GM10248 (cell line): ENCODE results near the gene SCGB1D4.

Experiments used
- CTCF ChIA-PET: fragments of 300-600 bp; sonication (Branson Sonifier 250); formaldehyde crosslinking; extraction: SDS; loops from one replicate; lab custom pipeline; 2021; ENCODE audit warnings: antibody characterized with exemption; lab: Yijun Ruan, JAX
- POLR2A ChIA-PET: fragments of 350-650 bp; sonication (Branson Sonifier 250); formaldehyde crosslinking; extraction: SDS; loops from one replicate; lab custom pipeline; 2020; ENCODE audit warnings: antibody characterized with exemption; lab: Yijun Ruan, JAX
- DNase-seq: peaks from one replicate; pipeline ENCODE4 v3.0.0; 2012; ENCODE audit errors: extremely low spot score
- CTCF ChIP-seq: IDR thresholded peaks from 2 replicates; pipeline ENCODE4 v1.5.1; 2012; ENCODE audit warnings: mild to moderate bottlenecking, low read depth; ENCODE audit errors: extremely low read depth, missing control alignments, control extremely low read depth

SCGB1D4 gene

GRCh38 chr11:62280452-62280851 is 18.4 kb downstream of the SCGB1D4 start:
- TF ChIP-seq CTCF, result no peak
- CTCF ChIA-PET, result no interaction called here
- DNase-seq, result no peak
- POLR2A ChIA-PET, result no interaction called here

DNA sequence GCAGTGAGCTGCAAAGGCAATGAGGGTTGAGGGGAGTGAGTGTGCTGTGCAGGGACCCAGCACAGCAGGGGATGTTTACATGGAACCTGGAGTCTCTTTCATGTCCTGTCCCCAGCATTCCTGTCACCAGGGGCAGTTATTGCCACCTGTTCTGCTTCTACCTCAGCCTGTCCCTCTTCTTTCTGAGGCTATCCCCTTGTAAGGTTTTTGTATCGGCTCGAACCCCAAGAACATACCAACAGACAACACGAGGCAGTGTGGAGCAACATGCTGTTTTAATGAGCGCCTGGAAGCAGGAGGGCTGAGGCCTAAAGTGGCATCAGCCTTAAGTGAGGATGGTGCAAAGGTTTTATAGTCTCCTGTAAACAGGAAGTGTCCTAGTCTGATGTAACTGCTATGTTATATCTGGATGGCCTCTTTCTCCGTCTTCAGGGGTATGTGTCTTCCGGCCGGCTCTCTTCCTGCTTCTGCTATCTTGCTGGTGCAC is 25.0 kb downstream of the SCGB1D4 start:
- ChIA-PET CTCF (no interaction called here), POLR2A (no interaction called here)
- no peak for TF ChIP-seq CTCF
- DNase-seq, result no peak

DNA sequence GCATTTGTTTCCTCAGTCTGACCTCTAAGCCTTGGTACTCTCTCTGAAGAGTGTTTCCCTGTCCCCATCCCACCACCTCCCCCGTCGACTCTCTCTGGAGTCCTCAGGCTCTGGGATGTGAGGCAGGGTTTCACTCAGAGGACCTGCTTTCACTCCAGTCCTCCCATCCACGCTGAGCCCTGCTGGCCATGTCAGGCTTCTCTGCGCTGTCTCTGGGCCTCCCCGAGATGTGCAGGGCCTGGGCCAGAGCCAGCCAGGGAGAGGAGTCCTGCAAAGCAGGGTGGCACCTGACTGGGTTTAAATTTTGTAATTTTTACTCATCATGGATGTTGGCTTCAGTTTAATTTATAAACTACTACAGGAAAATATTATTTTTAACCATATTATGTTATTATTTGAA is 25.6 kb downstream of the SCGB1D4 start:
- ChIA-PET POLR2A (no interaction called here), CTCF (interaction anchor here (1.1 kb wide), 1 partner anchor 14 kb away, joined by 4 read pairs; no protein-coding TSS in a partner anchor)
- TF ChIP-seq CTCF, result no peak
- no peak for DNase-seq

DNA sequence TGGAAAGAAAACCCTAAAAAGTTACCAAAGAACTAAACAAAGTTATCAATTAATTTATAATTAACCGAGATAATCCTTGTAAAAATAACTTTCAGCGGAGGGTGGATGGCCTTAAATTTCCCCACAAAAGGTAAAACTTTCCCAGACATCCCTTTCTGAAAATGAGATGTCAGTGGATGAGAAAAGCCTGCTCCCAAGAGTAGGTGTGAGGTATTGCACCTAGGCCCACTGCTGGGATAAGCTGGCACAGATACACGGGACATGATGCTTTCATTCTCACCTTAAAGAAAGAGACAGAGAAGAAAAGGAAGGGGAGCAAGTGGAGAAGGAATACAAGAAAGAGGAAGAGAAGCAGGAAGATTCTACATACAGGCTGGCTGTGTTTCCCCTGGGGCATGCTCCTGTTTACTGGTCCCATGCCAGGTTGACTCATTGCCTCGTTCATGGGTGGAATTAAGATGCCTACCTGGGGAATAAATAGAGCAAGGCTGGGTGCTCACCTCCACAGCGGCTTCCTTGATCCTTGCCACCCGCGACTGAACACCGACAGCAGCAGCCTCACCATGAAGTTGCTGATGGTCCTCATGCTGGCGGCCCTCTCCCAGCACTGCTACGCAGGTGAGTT is 29.1 kb downstream of the SCGB1D4 start, which contains the start of gene SCGB2A2:
Gene SCGB2A2 (plus strand): TSS at position 505 of the 625 bp plus-strand sequence. CDS start 59 bp downstream, at position 564.
- no peak for DNase-seq
- ChIA-PET CTCF (no interaction called here), POLR2A (no interaction called here)

DNA sequence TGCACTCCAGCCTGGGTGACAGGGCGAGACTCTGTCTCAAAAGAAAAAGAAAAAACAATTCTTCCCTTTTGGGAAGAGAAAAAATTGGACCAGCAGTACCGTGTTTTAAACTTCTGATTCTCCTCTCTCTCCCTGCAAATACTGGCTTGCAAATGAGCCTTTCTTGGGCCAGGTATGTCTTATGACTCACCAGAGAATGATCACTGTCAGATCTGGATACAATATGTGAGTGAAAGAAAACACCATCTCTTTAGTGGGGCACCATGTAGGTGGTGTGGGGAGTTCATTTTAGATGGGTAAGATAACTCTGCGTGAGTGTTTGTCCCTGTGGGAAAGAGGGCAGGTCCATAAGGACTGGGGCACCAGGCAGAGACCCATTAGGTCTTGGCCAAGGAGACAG is 31.3 kb downstream of the SCGB1D4 start:
- ChIA-PET POLR2A (no interaction called here), CTCF (no interaction called here)
- no peak for DNase-seq
- TF ChIP-seq CTCF, result no peak

More for the DNA sequence above, 29.1 kb downstream of the SCGB1D4 start, which contains the start of gene SCGB2A2:
- TF ChIP-seq CTCF, result no peak

DNA sequence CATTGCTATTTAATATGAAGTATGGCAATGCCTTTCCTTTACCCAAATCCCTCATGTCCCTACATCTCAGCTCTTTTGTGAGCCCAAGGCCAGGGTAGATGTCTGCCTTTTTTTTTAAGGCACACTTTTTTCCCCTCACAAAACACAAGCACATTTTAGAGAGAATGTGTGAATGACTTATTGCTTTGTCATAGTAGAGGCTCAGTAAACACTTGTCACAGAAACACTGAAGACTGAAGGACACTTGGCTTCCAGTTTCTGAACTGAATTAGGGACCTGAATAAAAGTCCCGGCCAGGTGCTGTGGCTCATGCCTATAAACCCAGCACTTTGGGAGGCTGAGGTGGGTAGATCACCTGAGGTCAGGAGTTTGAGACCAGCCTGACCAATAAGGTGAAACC is 31.8 kb downstream of the SCGB1D4 start:
- no peak for DNase-seq
- POLR2A ChIA-PET, result no interaction called here
- TF ChIP-seq CTCF, result no peak
- CTCF ChIA-PET, result interaction anchor here (0.9 to 1.2 kb wide), 2 partner anchors 8 to 13 kb away, joined by 3 read pairs; no protein-coding TSS in a partner anchor

DNA sequence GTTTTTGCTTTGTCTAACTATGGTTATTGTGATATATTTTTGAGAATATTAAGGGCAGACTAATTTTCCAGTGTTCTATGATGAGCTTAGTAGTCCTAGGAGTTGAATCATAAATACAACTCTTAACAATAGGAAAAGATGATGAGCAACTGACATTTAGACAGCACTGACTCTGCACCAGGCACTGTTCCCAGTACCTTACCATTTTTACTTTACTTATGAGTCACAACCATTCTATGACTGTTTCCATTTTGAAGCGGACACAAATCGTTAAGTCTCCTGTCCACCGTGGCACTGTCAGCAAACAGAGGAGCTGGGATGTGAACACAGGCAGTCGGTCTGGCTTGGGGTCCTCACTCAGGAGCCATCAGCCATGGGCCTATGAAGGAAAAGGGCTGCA is 32.3 kb downstream of the SCGB1D4 start:
- TF ChIP-seq CTCF, result no peak
- CTCF ChIA-PET, result interaction anchor here (0.9 to 1.2 kb wide), 2 partner anchors 9 to 13 kb away, joined by 3 read pairs; no protein-coding TSS in a partner anchor
- no peak for DNase-seq
- POLR2A ChIA-PET, result no interaction called here
